ENCODE measurements around the gene HCAR2.
"Not testable (repeated sequence)": the region's sequence is repeated elsewhere in the genome, so short reads cannot be mapped to it uniquely, and the experiment has no call there.

Gene HCAR2

DNA sequence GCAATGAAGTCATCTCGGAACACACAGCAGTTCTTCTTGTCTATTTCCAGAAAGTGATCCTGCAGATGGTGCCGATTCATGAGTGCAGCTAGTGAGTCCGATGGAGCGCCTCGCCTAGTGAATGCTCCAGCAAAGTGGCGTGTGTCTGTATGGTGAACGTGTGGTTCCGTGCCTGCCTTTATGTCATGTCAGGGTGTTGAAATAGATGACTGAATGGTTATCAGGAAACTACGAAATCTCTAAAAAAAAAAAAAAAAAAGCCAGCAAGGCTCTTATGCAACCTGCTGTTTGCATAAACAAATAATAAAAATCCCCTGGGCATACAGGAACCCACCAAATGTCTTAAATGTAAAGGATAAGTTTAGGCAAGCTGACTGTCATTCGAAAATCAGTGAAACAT lies 13.5 kb upstream of the HCAR2 start, which contains the start of gene HCAR3:
Gene HCAR3, minus strand, starts transcription at position 154 of the 400 bp plus-strand sequence. Its CDS starts 74 bp downstream, at position 80.
- not testable (repeated sequence) for DNase-seq (ENCODE audit: low read depth)

DNA sequence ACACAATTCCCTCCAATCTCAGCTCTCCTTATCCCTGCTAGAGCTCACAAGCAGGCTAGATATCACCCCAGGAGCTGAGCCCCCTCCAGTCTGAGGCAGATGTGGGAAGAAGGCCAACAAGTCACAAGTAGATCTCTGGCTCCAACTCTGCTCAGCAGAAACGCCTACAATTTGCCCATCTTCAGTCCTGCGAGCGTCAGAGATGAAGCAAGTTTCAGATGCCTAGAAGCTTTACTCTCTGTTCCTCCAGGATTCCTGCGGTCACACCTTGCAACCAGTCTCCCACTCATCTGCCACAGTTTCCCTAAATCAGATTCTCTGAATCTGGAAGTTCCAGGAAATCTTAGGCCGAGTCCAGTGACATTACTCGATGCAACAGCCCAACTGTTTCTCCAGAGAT lies 12.1 kb upstream of the HCAR2 start:
- DNase-seq (ENCODE audit: low read depth) = not testable (repeated sequence)

DNA sequence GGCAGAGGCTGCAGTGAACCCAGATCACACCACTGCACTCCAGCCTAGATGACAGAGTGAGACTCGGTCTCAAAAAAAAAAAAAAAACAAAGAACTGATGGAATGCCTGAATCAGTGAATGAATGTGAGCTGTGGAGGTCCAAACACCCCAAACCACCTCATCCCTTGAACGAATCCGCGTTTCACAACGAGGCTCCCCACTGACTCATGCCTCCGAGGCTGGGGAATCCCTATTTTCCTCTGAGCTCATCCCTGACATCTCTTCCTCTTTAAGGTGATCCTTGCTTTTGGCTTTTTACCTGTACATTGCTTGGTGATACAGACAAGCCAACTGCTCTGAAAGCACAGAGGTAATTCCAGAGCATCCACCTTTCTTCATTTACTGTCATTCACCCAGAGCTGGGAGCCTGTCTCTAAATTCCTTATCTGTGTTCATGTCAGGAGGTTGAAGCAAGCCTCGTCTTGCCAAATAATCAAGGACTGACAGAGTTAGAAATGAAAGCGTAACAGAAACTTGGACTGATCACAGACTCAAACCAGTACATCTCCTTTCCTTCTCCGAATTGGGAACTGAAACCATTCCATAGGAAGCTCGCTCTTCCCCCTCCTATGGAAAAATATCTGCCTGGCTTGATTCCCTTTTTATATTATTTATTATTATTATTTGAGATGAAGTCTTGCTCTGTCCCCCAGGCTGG lies 10.5 kb upstream of the HCAR2 start:
- not testable (repeated sequence) for DNase-seq (ENCODE audit: low read depth)

DNA sequence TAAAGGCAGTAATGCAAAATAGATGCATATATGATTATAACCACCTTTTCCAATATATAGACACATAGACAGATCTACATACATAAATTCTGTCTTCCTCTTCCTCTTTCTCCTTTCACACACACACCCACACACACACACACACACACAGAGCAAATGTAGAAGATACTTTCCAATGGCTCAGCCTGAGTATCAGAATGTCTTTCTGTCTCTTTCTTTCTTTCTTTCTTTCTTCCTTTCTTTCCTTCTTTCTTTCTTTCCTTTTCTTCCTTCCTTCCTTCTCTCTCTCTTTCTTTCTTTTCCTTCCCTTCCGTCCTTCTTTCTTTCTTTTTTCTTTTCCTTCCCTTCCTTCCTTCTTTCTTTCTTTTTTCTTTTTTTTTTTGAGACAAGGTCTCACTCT lies 8.1 kb upstream of the HCAR2 start:
- DNase-seq (ENCODE audit: low read depth) = not testable (repeated sequence)

DNA sequence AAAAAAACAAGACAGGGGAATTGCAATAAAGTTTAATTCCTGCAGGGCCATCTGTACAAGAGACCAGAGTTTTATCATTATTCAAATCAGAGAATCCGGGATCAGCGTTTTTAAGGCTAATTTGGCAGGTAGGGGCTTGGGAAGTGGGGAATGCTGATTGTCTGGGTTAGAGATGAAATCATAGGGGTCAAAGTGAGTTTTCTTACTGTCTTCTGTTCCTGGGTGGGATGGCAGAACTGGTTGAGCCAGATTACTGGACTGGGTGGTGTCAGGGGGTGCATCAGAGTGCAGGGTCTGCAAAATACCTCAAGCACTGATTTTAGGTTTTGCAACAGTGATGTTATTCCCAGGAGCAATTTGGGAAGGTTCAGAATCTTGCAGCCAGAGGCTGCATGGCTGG lies 7.2 kb upstream of the HCAR2 start:
- not testable (repeated sequence) for DNase-seq (ENCODE audit: low read depth)

DNA sequence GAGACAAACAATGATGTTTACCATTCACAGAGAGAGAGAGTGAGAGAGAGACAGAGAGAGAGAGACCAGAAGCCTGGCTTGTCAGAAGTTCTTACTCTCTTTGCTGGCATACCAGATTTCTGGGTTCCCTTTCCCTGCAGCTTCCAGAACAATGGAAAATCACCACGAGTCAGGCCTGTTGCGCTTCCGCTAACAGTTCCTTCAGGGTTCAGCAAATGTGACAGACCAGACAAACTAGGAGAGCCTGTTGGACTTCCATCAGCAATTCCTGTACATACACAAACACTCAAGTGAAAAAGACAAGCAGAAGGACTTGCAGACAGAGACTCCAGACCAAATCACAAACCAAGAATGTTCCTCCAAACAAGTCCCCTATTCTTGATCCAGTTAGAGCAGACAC lies 6.1 kb upstream of the HCAR2 start:
- not testable (repeated sequence) for DNase-seq (ENCODE audit: low read depth)

DNA sequence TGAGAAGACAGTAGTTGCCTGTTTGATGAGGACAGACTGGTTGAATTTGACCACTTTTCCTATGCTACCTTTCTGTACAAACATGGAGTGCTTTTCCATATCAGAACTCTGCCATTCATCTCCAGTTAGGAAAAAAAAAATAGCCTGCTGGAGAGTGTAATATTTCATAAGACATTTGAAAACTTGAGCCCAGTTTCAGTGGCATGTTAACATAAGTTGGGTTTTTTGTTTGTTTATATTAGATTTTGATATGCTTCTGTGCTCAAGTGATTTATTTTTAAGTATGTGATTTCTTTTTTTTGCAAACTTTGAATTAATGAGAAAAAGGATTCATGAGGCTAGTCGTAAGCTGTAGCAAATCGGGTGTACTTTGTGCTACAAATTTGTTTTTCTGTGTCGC lies 684 bp upstream of the HCAR2 start:
- not testable (repeated sequence) for DNase-seq (ENCODE audit: low read depth)

DNA sequence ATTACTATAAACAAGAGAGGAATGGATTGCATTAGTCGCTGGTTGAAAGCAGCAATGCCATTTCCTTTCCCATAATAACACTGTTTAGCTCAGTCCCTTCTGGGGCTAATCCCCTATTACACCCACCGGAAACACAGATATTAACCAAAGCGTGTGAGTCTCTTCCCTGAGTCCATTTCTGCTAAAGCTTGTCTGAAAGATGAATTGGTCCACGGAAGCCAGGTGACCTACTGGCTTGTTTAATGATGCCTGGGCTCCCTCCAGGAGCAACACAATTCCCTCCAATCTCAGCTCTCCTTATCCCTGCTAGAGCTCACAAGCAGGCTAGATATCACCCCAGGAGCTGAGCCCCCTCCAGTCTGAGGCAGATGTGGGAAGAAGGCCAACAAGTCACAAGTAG lies 1.7 kb downstream of the HCAR2 start:
- not testable (repeated sequence) for DNase-seq (ENCODE audit: low read depth)

DNA sequence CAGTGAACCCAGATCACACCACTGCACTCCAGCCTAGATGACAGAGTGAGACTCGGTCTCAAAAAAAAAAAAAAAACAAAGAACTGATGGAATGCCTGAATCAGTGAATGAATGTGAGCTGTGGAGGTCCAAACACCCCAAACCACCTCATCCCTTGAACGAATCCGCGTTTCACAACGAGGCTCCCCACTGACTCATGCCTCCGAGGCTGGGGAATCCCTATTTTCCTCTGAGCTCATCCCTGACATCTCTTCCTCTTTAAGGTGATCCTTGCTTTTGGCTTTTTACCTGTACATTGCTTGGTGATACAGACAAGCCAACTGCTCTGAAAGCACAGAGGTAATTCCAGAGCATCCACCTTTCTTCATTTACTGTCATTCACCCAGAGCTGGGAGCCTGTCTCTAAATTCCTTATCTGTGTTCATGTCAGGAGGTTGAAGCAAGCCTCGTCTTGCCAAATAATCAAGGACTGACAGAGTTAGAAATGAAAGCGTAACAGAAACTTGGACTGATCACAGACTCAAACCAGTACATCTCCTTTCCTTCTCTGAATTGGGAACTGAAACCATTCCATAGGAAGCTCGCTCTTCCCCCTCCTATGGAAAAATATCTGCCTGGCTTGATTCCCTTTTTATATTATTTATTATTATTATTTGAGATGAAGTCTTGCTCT lies 3.0 kb downstream of the HCAR2 start:
- not testable (repeated sequence) for DNase-seq (ENCODE audit: low read depth)

DNA sequence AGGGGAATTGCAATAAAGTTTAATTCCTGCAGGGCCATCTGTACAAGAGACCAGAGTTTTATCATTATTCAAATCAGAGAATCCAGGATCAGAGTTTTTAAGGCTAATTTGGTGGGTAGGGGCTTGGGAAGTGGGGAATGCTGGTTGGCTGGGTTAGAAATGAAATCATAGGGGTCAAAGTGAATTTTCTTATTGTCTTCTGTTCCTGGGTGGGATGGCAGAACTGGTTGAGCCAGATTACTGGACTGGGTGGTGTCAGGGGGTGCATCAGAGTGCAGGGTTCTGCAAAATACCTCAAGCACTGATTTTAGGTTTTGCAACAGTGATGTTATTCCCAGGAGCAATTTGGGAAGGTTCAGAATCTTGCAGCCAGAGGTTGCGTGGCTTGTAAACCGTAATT lies 6.2 kb downstream of the HCAR2 start:
- not testable (repeated sequence) for DNase-seq (ENCODE audit: low read depth)

DNA sequence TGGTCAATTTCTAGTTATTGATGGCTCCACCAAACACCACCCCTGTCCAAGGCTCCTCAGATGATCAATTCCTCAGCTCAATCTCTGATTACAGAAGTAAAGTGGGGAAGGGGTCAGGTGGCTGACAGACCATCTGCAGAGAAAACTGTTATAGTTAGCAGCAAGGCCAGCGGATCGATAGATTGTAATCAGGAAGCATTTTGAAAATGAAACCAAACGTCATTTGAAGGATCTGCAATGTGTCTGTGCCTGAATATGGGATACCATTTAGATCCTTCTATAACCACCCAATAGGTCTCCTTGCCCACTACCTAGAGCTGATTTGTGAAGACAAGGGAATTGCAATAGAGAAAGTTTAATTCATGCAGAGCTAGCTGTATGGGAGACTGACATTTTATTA lies 11.6 kb downstream of the HCAR2 start:
- DNase-seq (ENCODE audit: low read depth) = no peak

DNA sequence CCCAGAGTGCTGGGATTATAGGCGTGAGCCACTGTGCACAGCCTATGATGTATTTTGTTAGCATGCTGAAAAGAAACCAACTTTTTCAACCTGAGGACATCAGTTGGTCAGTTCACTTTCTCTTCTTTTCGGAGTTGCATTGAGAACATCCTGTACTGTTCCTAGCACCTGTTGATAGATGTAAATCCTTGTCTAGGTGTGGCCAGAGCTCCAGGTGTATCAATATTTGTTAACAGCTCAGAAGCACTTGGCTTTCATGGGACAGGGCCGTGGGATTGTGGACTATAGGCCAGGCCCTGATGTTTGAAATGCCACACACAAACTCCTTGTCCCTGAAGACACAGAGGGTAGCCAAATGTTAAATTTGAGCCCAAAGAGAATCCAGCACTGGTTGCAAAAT lies 14.9 kb downstream of the HCAR2 start:
- DNase-seq (ENCODE audit: low read depth) = no peak

DNA sequence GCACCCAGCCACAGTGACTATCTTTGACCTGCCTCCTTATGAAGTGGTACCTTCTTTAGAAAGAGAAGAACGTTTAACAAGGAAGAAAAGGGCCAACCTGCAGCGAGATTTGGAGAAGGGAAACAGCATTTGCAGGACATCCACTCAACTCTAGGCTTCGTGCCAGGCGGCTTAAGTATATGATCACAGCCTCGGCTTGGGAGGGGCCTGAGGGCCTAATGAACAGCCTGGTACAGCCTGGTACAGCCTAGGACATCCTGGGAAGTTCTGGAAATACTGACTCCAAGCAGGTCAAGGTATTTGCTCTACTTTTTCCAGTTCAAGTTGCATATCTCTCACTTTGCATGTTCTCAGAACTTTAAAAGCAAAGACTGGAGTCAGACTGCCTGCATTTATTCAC lies 16.1 kb downstream of the HCAR2 start:
- no peak for DNase-seq (ENCODE audit: low read depth)

DNA sequence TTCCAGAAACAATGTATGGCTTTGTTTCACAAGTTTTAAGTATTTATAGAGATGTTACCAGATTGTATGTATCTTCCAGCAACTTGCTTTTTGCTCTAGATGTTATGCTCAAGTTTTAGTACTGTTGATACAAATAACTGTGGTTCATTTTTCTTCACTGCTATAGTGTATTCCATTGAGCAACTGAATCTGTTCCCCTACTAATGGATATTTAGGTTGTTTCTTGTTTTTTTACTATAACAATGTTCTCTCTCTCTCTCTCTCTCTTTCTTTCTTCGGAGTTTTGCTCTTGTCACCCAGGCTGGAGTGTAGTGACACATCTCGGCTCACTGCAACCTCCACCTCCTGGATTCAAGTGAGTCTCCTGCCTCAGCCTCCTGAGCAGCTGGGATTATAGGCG lies 16.6 kb downstream of the HCAR2 start:
- no peak for DNase-seq (ENCODE audit: low read depth)

DNA sequence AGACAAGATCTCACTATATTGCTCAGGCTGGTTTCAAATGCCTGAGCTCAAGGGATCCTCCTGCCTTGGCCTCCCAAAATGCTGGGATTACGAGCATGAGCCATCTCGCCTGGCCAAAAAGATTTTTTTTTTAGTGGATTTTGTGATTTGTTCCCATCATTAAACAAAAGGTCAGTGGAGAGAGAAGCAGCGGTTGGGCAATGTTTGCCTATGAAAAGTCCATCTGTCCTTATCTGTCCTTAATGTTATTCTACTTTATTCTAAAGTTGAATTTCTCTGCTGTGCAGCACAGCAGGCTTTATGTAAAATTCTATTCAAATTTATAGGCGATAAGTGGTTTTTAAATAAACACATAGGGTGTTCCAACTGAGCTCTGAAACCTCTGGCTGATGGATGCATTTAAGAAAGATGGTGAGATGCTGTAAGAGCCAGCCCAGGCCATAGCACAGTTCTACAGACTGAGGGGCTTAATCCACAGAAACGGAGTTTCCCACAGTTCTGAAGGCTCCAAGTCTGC lies 18.8 kb downstream of the HCAR2 start:
- DNase-seq (ENCODE audit: low read depth) = no peak

DNA sequence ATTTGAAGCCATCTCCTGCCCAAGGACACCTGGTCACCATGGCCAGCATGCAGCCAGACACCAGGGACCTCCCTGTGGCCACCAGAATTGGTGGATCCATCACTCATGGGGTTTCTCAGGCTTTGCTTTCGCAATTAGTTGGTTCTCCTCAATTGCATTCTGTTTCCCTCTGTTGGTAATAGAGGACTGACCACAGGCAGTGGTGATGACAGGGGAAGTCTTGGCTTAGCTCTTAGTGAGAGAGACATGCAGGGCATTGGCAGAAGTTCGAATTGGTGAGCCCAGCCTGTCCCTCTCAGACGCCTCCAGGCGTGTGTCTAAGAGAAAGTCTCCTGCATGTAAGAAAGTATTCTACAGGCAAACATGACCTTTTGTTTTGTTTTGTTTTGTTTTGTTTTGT lies 21.3 kb downstream of the HCAR2 start:
- no peak for DNase-seq (ENCODE audit: low read depth)

DNA sequence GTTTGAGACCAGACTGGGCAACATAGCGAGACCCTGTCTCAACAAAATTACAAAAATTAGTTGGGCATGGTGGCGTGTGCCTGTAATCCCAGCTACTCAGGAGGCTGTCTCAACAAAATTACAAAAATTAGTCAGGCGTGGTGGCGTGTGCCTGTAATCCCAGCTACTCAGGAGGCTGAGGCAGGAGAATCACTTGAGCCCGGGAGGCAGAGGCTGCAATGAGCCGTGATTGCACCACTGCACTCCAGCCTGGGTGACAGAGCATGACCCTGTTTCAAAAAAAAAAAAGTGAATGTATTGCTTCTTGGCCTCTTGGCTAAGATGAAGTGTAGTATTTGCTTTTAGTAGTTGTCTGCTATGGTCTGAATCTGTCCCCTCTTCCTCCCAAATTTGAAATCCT lies 22.2 kb downstream of the HCAR2 start:
- DNase-seq (ENCODE audit: low read depth) = not testable (repeated sequence)

DNA sequence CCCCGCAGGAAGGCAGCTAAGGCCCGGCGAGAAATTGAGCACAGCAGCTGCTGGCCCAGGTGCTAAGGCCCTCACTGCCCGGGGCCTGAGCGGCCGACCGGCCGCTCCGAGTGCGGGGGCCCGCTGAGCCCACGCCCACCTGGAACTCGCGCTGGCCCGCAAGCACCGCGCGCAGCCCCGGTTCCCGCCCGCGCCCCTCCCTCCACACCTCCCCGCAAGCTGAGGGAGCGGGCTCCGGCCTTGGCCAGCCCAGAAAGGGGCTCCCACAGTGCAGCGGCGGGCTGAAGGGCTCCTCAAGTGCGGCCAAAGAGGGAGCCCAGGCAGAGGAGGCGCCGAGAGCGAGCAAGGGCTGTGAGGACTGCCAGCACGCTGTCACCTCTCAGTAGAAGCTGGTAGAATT lies 26.4 kb downstream of the HCAR2 start:
- not testable (repeated sequence) for DNase-seq (ENCODE audit: low read depth)

DNA sequence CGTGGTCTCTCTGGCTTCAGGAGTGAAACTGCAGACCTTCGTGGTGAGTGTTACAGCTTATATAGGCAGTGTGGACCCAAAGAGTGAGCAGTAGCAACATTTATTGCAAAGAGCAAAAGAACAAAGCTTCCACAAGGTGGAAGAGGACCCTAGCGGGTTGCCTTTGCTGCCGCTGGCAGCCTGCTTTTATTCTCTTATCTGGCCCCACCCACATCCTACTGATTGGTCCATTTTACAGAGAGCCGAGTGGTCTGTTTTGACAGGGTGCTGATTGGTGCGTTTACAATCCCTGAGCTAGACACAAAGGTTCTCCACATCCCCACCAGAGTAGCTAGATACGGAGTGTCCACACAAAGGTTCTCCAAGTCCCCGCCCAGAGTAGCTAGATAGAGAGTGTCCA lies 27.1 kb downstream of the HCAR2 start:
- DNase-seq (ENCODE audit: low read depth) = not testable (repeated sequence)

DNA sequence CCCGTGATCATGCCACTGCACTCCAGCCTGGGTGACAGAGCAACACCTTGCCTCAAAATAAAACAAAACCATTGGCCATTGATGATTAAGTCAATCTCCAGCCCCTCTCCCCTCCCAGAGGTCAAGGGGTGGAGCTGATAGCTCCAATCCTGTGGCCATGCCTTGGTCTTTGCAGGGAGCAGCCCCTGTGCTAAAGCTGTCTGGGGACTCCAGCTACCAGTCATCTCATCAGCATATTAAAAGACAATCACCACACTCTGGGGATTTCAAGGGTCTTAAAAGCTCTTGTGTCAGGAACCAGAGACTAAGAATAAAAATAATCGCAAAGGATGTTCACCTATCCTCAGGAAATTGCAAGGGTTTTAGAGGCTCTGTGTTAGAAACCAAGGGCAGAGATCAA lies 30.6 kb downstream of the HCAR2 start:
- DNase-seq (ENCODE audit: low read depth) = no peak

DNA sequence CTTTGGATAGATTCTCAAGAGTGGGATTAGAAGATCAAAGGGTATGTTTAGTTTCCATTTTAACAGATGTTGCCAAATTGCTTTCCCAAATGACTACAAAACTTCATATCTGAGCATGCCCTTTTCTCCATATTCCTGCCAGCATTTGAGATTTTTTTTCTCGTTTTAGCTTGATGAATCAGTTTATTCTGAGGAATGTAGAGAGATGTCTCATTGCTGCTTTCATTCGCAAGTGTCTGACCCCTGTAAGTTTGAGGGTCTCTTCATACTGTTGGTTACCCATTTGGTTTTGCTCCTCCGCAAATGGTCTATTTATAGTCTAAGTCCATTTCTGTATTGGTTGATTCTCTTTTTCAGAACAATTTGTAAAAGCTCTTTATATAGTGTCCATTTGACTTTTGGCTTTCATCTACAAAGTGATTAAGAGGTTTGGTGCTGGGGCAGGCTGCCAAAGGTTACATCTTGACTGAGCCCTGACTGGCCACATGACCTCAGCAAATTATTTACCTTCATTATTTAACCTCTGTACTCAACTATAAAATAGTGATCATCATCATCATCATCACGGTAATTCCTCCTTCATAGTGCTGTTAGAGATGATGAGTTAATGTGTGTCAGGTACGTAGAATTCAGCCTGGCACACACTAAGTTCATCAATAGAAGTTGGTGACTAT lies 33.6 kb downstream of the HCAR2 start:
- no peak for DNase-seq (ENCODE audit: low read depth)

DNA sequence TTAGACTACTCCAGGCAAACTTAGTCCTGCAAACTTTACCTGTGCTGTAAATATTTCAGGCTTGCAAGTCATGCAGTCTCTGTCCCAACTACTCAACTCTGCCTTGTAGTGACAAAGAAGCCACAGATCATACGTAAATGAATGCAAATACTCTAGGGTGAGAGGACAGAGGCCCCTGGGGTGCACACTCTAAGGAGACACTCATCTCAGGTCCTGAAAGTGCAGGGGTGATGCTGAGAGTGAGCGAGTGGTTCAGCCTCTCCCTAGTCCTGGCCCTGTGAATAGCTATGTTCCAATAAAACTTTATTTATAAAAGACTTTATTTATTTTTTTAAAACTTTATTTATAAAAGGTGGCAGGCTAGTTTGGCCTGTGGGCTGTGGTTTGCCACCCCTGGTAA lies 34.9 kb downstream of the HCAR2 start:
- no peak for DNase-seq (ENCODE audit: low read depth)

DNA sequence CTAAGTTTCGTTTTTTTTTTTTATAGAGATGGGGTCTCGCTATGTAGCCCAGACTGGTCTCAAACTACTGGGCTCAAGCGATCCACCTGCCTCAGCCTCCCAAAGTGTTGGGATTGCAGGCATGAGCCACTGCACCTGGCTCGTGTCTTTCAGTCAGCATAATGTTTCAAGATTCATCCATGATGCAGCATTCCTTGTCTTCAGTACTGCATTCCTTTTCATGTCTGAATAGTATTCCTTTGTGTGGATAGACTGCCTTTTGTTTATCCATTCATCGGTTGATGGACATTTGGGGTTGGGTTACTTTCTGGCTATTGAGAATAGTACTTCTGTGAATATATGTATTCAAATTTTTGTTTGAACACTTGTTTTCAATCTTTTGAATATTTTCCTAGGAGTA lies 37.4 kb downstream of the HCAR2 start:
- DNase-seq (ENCODE audit: low read depth) = no peak

Data from activated T-helper 9 cell treated with anti-CD3 and anti-CD28 coated beads, Interleukin-2, amount 50 U/mL, for 16 hours (primary cell).